MM.1S (cell line): ENCODE results near the gene SMIM35.

Experiments
- EZH2 ChIP-seq: fragments of 300-600 bp; sonication (generic); optimal IDR thresholded peaks from 2 replicates; pipeline ENCODE3; 2017; ENCODE audit warnings: low read depth, mild to moderate bottlenecking, antibody characterized with exemption, low read length, mixed read lengths
- EZH2phosphoT487 ChIP-seq: fragments of 300-600 bp; sonication (generic); IDR thresholded peaks from 2 replicates; pipeline ENCODE4 v1.6.1; 2018; ENCODE audit warnings: antibody characterized with exemption, low read length
- TF ChIP-seq, protein P1 (sequence below): fragments of 300-600 bp; sonication (generic); IDR thresholded peaks from 2 replicates; pipeline ENCODE4 v1.5.1; 2016; ENCODE audit warnings: antibody characterized with exemption, low read length, mixed read lengths

DNA sequence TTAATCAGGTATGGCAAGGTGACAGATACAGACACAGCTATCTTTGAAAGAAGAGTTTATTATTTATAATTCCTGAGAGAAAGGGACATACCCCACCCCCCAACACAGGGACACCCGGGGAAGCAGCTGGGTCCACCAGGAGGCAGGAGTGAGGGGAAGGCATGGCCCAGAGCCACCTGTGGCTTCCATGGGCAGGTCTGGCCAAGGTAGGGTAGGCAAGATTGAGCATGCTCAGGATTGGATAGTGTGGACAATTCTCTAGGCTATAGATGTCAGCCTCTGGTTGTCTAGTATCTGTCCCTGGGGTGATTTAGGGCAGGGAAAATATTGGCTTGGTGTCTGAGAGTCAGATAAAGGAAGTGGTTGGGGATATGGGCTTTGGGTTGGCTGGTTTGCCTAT, 27.5 kb upstream of the SMIM35 start:
- TF ChIP-seq, protein P1, sequence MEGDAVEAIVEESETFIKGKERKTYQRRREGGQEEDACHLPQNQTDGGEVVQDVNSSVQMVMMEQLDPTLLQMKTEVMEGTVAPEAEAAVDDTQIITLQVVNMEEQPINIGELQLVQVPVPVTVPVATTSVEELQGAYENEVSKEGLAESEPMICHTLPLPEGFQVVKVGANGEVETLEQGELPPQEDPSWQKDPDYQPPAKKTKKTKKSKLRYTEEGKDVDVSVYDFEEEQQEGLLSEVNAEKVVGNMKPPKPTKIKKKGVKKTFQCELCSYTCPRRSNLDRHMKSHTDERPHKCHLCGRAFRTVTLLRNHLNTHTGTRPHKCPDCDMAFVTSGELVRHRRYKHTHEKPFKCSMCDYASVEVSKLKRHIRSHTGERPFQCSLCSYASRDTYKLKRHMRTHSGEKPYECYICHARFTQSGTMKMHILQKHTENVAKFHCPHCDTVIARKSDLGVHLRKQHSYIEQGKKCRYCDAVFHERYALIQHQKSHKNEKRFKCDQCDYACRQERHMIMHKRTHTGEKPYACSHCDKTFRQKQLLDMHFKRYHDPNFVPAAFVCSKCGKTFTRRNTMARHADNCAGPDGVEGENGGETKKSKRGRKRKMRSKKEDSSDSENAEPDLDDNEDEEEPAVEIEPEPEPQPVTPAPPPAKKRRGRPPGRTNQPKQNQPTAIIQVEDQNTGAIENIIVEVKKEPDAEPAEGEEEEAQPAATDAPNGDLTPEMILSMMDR = no peak
- no peak for TF ChIP-seq EZH2phosphoT487
- TF ChIP-seq EZH2 = no peak
